GM21723 (cell line): ENCODE data around the gene FAM24B.
"Not testable (repeated sequence)": the region's sequence is repeated elsewhere in the genome, so short reads cannot be mapped to it uniquely, and the experiment has no call there.

Experiments
- ATAC-seq: cut with Tn5 transposase; IDR thresholded peaks from one replicate; pipeline ENCODE4 v1.9.1; 2021; ENCODE audit warnings: mild to moderate bottlenecking, moderate library complexity; ENCODE audit not compliant: unreplicated experiment

The FAM24B gene, protein sequence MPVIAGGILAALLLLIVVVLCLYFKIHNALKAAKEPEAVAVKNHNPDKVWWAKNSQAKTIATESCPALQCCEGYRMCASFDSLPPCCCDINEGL

DNA sequence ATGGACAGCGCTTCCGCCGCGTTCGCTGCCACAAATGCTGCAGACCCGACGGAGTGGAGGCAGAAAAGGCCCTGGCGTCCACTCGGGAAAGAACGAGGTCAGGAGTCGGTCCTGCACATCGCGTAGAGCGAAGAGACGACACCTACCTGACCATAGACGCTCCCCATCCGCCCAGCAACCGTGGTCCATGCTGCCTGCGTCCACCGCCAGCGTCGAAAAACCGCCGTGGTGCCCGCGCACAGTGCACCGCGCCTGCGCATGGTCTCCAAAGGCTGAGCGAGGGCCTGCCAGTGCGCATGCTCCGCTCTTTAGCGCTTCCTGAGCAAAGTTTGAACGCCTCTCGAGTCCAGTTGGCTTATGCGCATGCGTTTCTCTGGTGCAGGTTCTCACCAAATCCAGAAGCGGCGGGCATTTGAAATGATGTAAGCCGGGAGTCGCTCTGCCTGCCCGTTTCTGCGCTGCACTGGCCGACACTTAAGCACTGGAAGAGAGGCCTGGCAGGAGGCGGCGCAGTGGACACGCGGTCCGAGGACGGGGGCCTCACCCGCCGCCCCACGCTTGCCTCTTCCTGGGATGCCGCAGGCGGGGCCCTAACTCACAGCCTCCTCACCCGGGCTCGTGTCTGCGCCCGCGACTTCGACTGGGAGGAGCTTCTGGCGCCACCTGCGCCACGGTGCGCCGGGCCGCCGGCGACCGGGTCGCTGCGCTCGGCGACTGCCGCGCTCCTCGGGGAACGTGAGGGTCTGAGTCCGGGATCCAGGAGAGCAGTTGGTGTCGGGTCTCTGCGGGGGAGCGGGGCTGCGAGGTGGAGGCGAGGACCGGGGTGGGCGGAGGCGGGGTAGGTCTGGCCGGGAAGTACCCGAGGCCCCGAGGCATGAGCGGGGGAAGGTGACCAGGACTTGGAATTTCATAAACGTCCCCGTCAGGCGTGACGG, at the start of gene FAM24B:
Gene FAM24B, minus strand, starts transcription at position 243 of the 935 bp plus-strand sequence. CDS start 29,066 bp downstream, outside the sequence.
- peak; percentile 84 for ATAC-seq

- ATAC-seq, result no peak
These were observed 36.3 kb upstream of the FAM24B start for GRCh38 chr10:122915700-122916099.

GRCh38 chr10:122911889-122912484, 32.6 kb upstream of the FAM24B start:
- ATAC-seq, result no peak

DNA sequence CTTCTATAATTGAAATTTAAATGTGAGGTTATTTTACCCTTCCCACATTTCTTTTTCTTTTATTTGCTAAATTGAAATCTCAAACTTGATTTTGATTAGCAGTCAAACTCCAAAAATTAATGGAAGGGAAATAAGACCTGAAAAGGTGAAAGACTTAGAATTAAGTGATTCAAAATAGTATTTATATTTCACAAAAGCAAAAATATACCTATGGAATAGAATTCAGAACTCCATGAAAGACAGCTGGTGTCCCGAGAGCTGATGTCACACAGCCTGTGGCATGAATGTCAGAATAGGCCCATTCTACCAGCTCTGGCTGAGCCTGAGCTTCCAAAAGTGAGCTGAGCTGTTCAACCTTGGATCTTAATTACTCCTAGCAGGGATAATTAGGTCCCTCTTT, 30.9 kb upstream of the FAM24B start, which contains the start of gene FAM24A:
Gene FAM24A, plus strand, starts transcription at position 301 of the 400 bp plus-strand sequence. CDS start 1,025 bp downstream, outside the sequence.
- no peak for ATAC-seq

GRCh38 chr10:122903861-122904260, 24.5 kb upstream of the FAM24B start:
- ATAC-seq, result not testable (repeated sequence)

GRCh38 chr10:122894261-122894944, 15.0 kb upstream of the FAM24B start:
- no peak for ATAC-seq

DNA sequence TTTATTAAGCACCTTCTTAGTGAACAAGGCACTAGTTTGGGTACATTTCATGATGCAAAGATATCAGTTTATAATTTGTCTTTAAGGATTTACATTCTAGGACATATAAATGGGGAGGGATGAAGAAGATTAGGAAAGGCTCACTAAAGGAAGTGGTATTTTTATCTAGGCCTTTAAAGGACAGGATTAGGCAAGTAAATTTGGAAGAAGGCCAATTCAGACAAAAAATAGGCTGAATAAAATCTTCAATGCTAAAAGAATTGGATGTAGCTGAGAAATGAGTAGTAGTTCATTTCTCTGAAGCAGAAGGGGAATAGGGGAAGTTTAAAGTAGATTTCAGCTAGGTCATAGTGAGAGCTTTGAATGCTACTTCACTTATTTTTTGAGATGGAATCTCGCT, 4.8 kb upstream of the FAM24B start:
- ATAC-seq, result no peak

DNA sequence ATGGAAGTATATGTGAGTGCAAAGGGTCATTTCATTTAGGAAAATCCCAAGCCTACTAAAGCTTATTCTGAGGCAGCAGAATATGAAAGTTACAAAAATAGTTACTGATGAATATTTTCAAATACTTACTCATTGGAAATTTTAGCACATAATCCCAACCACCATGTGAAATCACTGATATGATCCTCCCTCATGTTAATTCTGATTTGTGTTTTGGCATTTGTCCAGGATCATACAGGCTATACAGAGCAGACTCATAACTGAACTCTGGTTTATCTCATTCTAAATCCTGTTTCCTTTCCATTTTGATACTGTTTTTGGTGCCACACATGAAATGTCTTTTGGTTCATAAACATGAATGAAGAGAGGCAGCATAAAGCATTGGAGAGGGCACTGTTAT, 3.4 kb upstream of the FAM24B start:
- ATAC-seq, result no peak

- ATAC-seq, result peak; percentile 7
These were observed 512 bp downstream of the FAM24B start for GRCh38 chr10:122878799-122879338.

GRCh38 chr10:122877264-122877663, 2.1 kb downstream of the FAM24B start:
- ATAC-seq, result no peak

GRCh38 chr10:122876467-122876855, 2.9 kb downstream of the FAM24B start:
- no peak for ATAC-seq

- no peak for ATAC-seq
These were observed 3.4 kb downstream of the FAM24B start for GRCh38 chr10:122875843-122876466.

DNA sequence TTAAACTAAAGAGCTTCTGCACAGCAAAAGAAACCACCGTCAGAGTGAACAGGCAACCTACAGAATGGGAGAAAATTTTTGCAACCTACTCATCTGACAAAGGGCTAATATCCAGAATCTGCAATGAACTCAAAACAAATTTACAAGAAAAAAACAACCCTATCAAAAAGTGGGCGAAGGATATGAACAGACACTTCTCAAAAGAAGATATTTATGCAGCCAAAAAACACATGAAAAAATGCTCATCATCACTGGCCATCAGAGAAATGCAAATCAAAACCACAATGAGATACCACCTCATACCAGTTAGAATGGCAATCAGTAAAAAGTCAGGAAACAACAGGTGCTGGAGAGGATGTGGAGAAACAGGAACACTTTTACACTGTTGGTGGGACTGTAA, 7.4 kb downstream of the FAM24B start:
- ATAC-seq, result not testable (repeated sequence)

DNA sequence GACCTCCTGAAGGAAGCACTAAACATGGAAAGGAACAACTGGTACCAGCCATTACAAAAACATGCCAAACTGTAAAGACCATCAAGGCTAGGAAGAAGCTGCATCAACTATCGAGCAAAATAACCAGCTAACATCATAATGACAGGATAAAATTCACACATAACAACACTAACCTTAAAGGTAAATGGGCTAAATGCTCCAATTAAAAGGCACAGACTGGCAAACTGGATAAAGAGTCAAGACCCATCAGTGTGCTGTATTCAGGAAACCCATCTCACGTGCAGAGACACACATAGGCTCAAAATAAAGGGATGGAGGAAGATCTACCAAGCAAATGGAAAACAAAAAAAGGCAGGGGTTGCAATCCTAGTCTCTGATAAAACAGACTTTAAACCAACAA, 10.6 kb downstream of the FAM24B start:
- not testable (repeated sequence) for ATAC-seq

GRCh38 chr10:122866757-122867482, 12.5 kb downstream of the FAM24B start:
- ATAC-seq, result not testable (repeated sequence)

GRCh38 chr10:122864901-122865300, 14.5 kb downstream of the FAM24B start:
- no peak for ATAC-seq

- no peak for ATAC-seq
These were observed 15.2 kb downstream of the FAM24B start for GRCh38 chr10:122864194-122864592.

DNA sequence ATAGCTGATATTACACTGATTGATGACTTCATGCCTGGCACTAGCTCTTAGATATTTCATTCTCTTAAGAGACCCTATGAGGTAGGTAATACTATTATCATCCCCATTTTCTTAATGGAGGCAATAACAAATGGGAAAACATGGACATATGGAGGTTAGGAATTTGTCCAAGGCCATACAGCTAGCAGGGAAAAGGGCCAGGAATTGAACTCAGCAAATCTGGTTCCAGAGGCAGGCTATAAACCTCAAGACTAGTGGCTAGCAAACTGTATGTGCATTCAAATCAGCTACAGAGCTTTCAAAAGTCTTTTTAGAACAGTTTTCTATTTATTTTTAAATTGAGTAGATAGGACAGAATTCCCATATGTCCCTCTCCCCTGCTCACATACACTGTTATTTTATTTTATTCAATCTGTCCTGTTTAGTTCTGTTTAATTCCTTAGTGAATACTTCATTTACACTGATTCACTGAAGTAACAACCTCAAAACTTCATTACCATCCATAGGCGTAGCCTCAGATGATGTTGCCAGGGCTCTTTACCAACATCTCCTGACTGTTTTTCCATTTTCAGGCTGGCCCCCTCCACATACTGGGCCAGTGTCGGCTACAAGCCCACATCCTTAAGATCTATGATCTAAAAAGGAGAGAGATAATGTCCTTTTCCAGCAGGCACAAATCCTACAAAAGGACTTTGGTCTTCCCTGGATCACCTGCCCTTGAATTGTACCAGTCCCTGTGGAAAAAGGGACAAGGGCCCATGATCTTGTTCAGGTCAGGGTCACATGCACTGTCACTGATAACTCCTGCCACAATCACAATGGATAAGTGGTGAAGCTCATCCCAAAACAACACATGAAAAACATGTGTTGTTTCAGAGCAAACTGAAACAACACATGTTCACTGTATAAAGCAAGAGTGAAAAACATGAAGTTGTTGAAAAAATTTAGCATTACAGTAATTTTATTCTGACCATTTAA, 15.9 kb downstream of the FAM24B start:
- ATAC-seq, result no peak
